ENCODE measurements around the gene NRXN3. TPM values are rescaled to one million over a fixed set of nuclear protein-coding genes. Genes with fewer than 3 reads are reported as not detected.

NRXN3 gene
- total and polyA plus RNA-seq, 2 of the 13 experiments (the other 11 are each of a cell fraction or from before 2014, with no cell fraction given): 0.03 TPM; not detected in 1

GRCh38 chr14:78885884-78886283 lies 715.7 kb downstream of the NRXN3 start:
- TF ChIP-seq ATF3 (CRISPR knock-in tag; IDR thresholded peaks at IDR 0.05) (no peak), SKI (IDR thresholded peaks at IDR 0.05; ENCODE audit: partially characterized antibody) (no peak)
- TF ChIP-seq, protein P1, sequence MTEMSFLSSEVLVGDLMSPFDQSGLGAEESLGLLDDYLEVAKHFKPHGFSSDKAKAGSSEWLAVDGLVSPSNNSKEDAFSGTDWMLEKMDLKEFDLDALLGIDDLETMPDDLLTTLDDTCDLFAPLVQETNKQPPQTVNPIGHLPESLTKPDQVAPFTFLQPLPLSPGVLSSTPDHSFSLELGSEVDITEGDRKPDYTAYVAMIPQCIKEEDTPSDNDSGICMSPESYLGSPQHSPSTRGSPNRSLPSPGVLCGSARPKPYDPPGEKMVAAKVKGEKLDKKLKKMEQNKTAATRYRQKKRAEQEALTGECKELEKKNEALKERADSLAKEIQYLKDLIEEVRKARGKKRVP (CRISPR knock-in tag; IDR thresholded peaks at IDR 0.05): no peak
- no peak for FAIRE-seq
- H4K20me1 ChIP-seq (ENCODE audit: insufficient read depth, low read length): no peaks in the 10 kb centered on the region
- ChIA-PET POLR2A (no interaction called here), CTCF (ENCODE audit: low intra/inter-chr PET ratio, low total read pairs) (no interaction called here)
- in situ Hi-C loops (cut with HindIII; ENCODE audit: extremely low pct_ligation_motif_present, low pct_unique_long_range_greater_than_20kb) (no loop called here), intact Hi-C loops (cut with micrococcal nuclease; ENCODE audit: unreplicated experiment) (no loop called here)
- no peak overlapping the region for H3K4me3 ChIP-seq (replicated peaks in 1 of 3; ENCODE audit: insufficient read depth in 1 of 3, low read depth in 2 of 3, low read length in 3 of 3)
- H3K79me2 ChIP-seq (ENCODE audit: insufficient read depth, low read length): no peaks in the 10 kb centered on the region
- no peaks in the 10 kb centered on the region for H3K4me1 ChIP-seq (ENCODE audit: insufficient read depth, low read length)
- DNase-seq (ENCODE audit: low spot score): no peak
- H3K27me3 ChIP-seq (ENCODE audit: control insufficient read depth in 1 of 2, insufficient read depth in 2 of 2, low read length in 2 of 2): no peaks in the 10 kb centered on the region
- no peak overlapping the region for H2AFZ ChIP-seq (ENCODE audit: low read length)
- BruUV-seq (replicated peaks): no TSS peak
- no peak overlapping the region for H3K9ac ChIP-seq (ENCODE audit: insufficient read depth, low read depth, low read length)
- peaks cover 16% of the 10 kb centered on the region for H3K9me3 ChIP-seq (ENCODE audit: low read length)
- no peak for ATAC-seq
- H3K27ac ChIP-seq (ENCODE audit: extremely low read length, insufficient read depth, low read length): no peak overlapping the region
- H3K36me3 ChIP-seq (replicated peaks in 1 of 2; ENCODE audit: control insufficient read depth in 1 of 2, insufficient read depth in 2 of 2, low read length in 2 of 2): no peaks in the 10 kb centered on the region
- H3K4me2 ChIP-seq (ENCODE audit: low read depth, low read length): no peak overlapping the region

- in situ Hi-C loops (cut with HindIII; ENCODE audit: extremely low pct_ligation_motif_present, low pct_unique_long_range_greater_than_20kb) (no loop called here), intact Hi-C loops (cut with micrococcal nuclease; ENCODE audit: unreplicated experiment) (no loop called here)
- no peaks in the 10 kb centered on the region for H4K20me1 ChIP-seq (ENCODE audit: insufficient read depth, low read length)
- FAIRE-seq: no peak
- no peaks in the 10 kb centered on the region for H3K36me3 ChIP-seq (replicated peaks in 1 of 2; ENCODE audit: control insufficient read depth in 1 of 2, insufficient read depth in 2 of 2, low read length in 2 of 2)
- BruUV-seq (replicated peaks): no TSS peak
- no peaks in the 10 kb centered on the region for H3K9me3 ChIP-seq (ENCODE audit: low read length)
- no peak for DNase-seq (ENCODE audit: low spot score)
- H3K79me2 ChIP-seq (ENCODE audit: insufficient read depth, low read length): no peaks in the 10 kb centered on the region
- H3K4me2 ChIP-seq (ENCODE audit: low read depth, low read length): no peak overlapping the region
- 5% methylated on average over 2 of the region's 2 CpGs for WGBS (ENCODE audit: low lambda C conversion rate)
- no peak overlapping the region for H3K27ac ChIP-seq (ENCODE audit: extremely low read length, insufficient read depth, low read length)
- no peak for ATAC-seq
- no peak overlapping the region for H3K9ac ChIP-seq (ENCODE audit: insufficient read depth, low read depth, low read length)
- POLR2A ChIA-PET: no interaction called here
- H3K27me3 ChIP-seq (ENCODE audit: control insufficient read depth in 1 of 2, insufficient read depth in 2 of 2, low read length in 2 of 2): no peaks in the 10 kb centered on the region
- H3K4me1 ChIP-seq (ENCODE audit: insufficient read depth, low read length): no peaks in the 10 kb centered on the region
- no peak overlapping the region for H2AFZ ChIP-seq (ENCODE audit: low read length)
- CTCF ChIA-PET (ENCODE audit: low intra/inter-chr PET ratio, low total read pairs): no interaction called here
- H3K4me3 ChIP-seq (replicated peaks in 1 of 3; ENCODE audit: insufficient read depth in 1 of 3, low read depth in 2 of 3, low read length in 3 of 3): no peak overlapping the region
- TF ChIP-seq, protein P2, sequence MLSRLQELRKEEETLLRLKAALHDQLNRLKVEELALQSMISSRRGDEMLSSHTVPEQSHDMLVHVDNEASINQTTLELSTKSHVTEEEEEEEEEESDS (CRISPR knock-in tag; IDR thresholded peaks at IDR 0.05; ENCODE audit: borderline replicate concordance): no peak
- TF ChIP-seq KMT2B (CRISPR knock-in tag; IDR thresholded peaks at IDR 0.05) (no peak), ZNF737 (CRISPR knock-in tag; IDR thresholded peaks at IDR 0.05; ENCODE audit: borderline replicate concordance) (no peak), NR3C1 (CRISPR knock-in tag; IDR thresholded peaks at IDR 0.05) (no peak), ZNF644 (CRISPR knock-in tag; IDR thresholded peaks at IDR 0.05; ENCODE audit: low read depth) (no peak), ZNF382 (CRISPR knock-in tag; IDR thresholded peaks at IDR 0.05; ENCODE audit: borderline replicate concordance) (no peak), SRSF4 (IDR thresholded peaks at IDR 0.05; ENCODE audit: low read depth, low read length, poor library complexity, severe bottlenecking) (no peak), ZNF672 (CRISPR knock-in tag; IDR thresholded peaks at IDR 0.05) (no peak), SIX4 (CRISPR knock-in tag; IDR thresholded peaks at IDR 0.05) (no peak), MAFK (conservative IDR thresholded peaks at IDR 0.05 in 1 of 2, IDR thresholded peaks at IDR 0.05 in 1 of 2; ENCODE audit: low read length in 2 of 2) (no peak), ZNF775 (CRISPR knock-in tag; IDR thresholded peaks at IDR 0.05; ENCODE audit: borderline replicate concordance) (no peak), GABPA (IDR thresholded peaks at IDR 0.05; ENCODE audit: low read depth, low read length) (no peak), GABPA (CRISPR knock-in tag; IDR thresholded peaks at IDR 0.05; ENCODE audit: low read depth) (no peak)
- TF ChIP-seq, protein P3, sequence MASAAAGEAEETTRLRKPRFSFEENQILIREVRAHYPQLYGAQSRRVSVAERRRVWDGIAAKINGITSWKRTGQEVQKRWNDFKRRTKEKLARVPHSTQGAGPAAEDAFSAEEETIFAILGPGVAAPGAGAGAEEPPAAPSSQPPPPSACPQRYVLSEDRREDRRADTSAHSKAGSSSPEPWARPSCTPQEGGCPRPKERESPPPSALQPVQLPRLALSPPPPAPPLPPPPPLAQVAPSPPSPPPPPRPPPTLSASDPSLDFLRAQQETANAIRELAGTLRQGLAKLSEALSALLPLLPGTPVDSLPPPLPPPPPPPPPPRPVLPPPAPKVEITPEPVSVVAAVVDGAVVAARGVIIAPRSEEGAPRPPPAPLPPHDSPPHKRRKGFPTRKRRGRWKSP (CRISPR knock-in tag; IDR thresholded peaks at IDR 0.05): no peak
Observed at GRCh38 chr14:78897443-78897842, 727.3 kb downstream of the NRXN3 start.

All from HepG2 (cell line).